Neural progenitor cell (in vitro differentiated cells): Measurements from ENCODE around the gene PRR18. TPM values are rescaled to one million over a fixed set of nuclear protein-coding genes. Genes with fewer than 3 reads are reported as not detected.

Source experiments
- DNase-seq: peaks from one replicate; pipeline ENCODE4 v3.0.0-alpha.2; 2016; ENCODE audit warnings: low spot score
- H2AFZ ChIP-seq: fragments of 200-600 bp; sonication (generic); replicated peaks from 2 replicates; pipeline ENCODE4 v1.6.1; 2016; ENCODE audit warnings: antibody characterized with exemption
- H3F3A ChIP-seq: fragments of 200-600 bp; sonication (generic); 2 replicates; pipeline ENCODE4 v1.6.1; 2016; ENCODE audit warnings: antibody characterized with exemption, low read depth
- H3K27ac ChIP-seq: fragments of 200-600 bp; sonication (generic); 2 replicates; pipeline ENCODE4 v1.5.1; 2016; ENCODE audit warnings: mild to moderate bottlenecking
- H3K27me3 ChIP-seq: fragments of 200-600 bp; sonication (generic); 2 replicates; pipeline ENCODE4 v1.6.1; 2016; ENCODE audit warnings: mild to moderate bottlenecking, moderate library complexity
- H3K36me3 ChIP-seq: fragments of 200-600 bp; sonication (generic); 2 replicates; pipeline ENCODE4 v1.5.1; 2016
- H3K4me1 ChIP-seq: fragments of 200-600 bp; sonication (generic); 2 replicates; pipeline ENCODE4 v1.6.1; 2016; ENCODE audit warnings: mixed run types
- H3K4me2 ChIP-seq: fragments of 200-600 bp; sonication (generic); 2 replicates; pipeline ENCODE4 v1.6.1; 2016
- H3K4me3 ChIP-seq: fragments of 200-600 bp; sonication (generic); 2 replicates; pipeline ENCODE4 v1.5.1; 2016
- H3K79me2 ChIP-seq: fragments of 200-600 bp; sonication (generic); 2 replicates; pipeline ENCODE4 v1.6.1; 2016; ENCODE audit warnings: low read depth
- H3K9ac ChIP-seq: fragments of 200-600 bp; sonication (generic); 2 replicates; pipeline ENCODE4 v1.6.1; 2016
- H3K9me3 ChIP-seq: fragments of 200-600 bp; sonication (generic); 2 replicates; pipeline ENCODE4 v1.5.1; 2016; ENCODE audit warnings: low read depth
- H4K20me1 ChIP-seq: fragments of 200-600 bp; sonication (generic); 2 replicates; pipeline ENCODE4 v1.6.1; 2016; ENCODE audit warnings: low read depth
- H3K27ac Mint-ChIP-seq: 3 replicates; pipeline ENCODE4 v1.8.0; 2021; ENCODE audit warnings: mixed read lengths
- H3K27me3 Mint-ChIP-seq: 2 replicates; pipeline ENCODE4 v1.8.0; 2022; ENCODE audit warnings: low read depth, mild to moderate bottlenecking, inconsistent platforms, moderate library complexity, mixed read lengths; ENCODE audit not compliant: insufficient read depth
- H3K36me3 Mint-ChIP-seq: 3 replicates; pipeline ENCODE4 v1.8.0; 2021; ENCODE audit warnings: mixed read lengths
- H3K4me1 Mint-ChIP-seq: 3 replicates; pipeline ENCODE4 v1.8.0; 2021; ENCODE audit warnings: mixed read lengths
- H3K4me3 Mint-ChIP-seq: 3 replicates; pipeline ENCODE4 v1.8.0; 2021; ENCODE audit warnings: mild to moderate bottlenecking, moderate library complexity, mixed read lengths
- H3K9me3 Mint-ChIP-seq: 3 replicates; pipeline ENCODE4 v1.8.0; 2020; ENCODE audit warnings: mixed read lengths
- CTCF ChIP-seq: fragments of 200-600 bp; sonication (generic); IDR thresholded peaks from 2 replicates; pipeline ENCODE4 v1.5.1; 2017; ENCODE audit warnings: antibody characterized with exemption, mild to moderate bottlenecking
- EZH2 ChIP-seq: fragments of 200-600 bp; sonication (generic); IDR thresholded peaks from 2 replicates; pipeline ENCODE4 v1.6.1; 2017; ENCODE audit warnings: antibody characterized with exemption, mild to moderate bottlenecking, moderate library complexity
- EZH2phosphoT487 ChIP-seq: fragments of 200-600 bp; sonication (generic); IDR thresholded peaks from 2 replicates; pipeline ENCODE4 v1.6.1; 2017; ENCODE audit warnings: antibody characterized with exemption
- total RNA-seq: library from RNA; depleted of rRNA; stranded (reverse); fragments of >200 nt; gene quantifications from 2 replicates; pipeline ENCODE4 v1.2.3, GENCODE V29; 2015; ENCODE audit warnings: low replicate concordance

Gene PRR18
- total RNA-seq, 1 donor from 2014 or later: 0.13 TPM

- Histone ChIP-seq H3K36me3 (no peaks in the 10 kb centered on the region), H3K9me3 (no peaks in the 10 kb centered on the region), H3K27me3 (no peaks in the 10 kb centered on the region), H3K4me2 (no peak overlapping the region), H3K4me3 (no peak overlapping the region), H3K4me1 (peaks cover 15% of the 10 kb centered on the region), H3K79me2 (no peaks in the 10 kb centered on the region), H3F3A (peaks cover 12% of the 10 kb centered on the region), H3K27ac (no peak overlapping the region), H2AFZ (peak overlapping the region; percentile 70), H4K20me1 (no peaks in the 10 kb centered on the region), H3K9ac (no peak overlapping the region)
- peak overlapping the region; percentile 55 for H3K27ac Mint-ChIP-seq
- TF ChIP-seq EZH2phosphoT487 (no peak), CTCF (no peak), EZH2 (no peak)
- no peak for DNase-seq
- peaks cover 38% of the 10 kb centered on the region for H3K4me1 Mint-ChIP-seq
- H3K27me3 Mint-ChIP-seq: peaks cover 4% of the 10 kb centered on the region
- no peak overlapping the region for H3K4me3 Mint-ChIP-seq
- no peaks in the 10 kb centered on the region for H3K9me3 Mint-ChIP-seq
- no peaks in the 10 kb centered on the region for H3K36me3 Mint-ChIP-seq
Observed at GRCh38 chr6:166286839-166287271, 21.3 kb downstream of the PRR18 start.

DNA sequence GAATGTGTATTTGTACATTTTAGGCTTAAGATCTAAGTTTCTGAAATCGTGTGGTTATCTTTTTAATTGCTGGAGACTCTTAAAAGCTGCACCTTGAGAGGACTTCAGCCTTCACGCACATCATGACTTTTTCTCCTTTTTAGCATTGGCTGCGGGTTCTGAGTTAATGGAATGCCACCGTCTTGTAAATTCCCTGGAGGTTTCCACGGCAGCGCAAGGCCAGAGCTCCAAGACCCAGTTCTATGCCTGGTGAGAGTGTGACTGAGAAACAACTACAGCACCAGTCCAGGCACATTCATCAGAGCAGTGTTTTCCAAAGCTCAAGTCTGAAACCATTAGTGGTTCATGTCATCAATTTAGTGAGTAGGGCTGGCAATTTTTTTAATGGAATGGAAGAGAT, 23.0 kb downstream of the PRR18 start:
- Histone ChIP-seq H3K36me3 (no peaks in the 10 kb centered on the region), H3K4me2 (no peak overlapping the region), H4K20me1 (no peaks in the 10 kb centered on the region), H2AFZ (no peak overlapping the region), H3F3A (peaks cover 12% of the 10 kb centered on the region), H3K4me3 (no peak overlapping the region), H3K9me3 (no peaks in the 10 kb centered on the region), H3K79me2 (no peaks in the 10 kb centered on the region), H3K27ac (no peak overlapping the region), H3K27me3 (no peaks in the 10 kb centered on the region), H3K4me1 (peaks cover 15% of the 10 kb centered on the region), H3K9ac (no peak overlapping the region)
- Mint-ChIP-seq H3K27me3 (peaks cover 8% of the 10 kb centered on the region), H3K9me3 (no peaks in the 10 kb centered on the region), H3K27ac (peak overlapping the region; percentile 99), H3K4me1 (peaks cover 43% of the 10 kb centered on the region), H3K4me3 (peak overlapping the region; percentile 58), H3K36me3 (no peaks in the 10 kb centered on the region)
- peak; percentile 50 for DNase-seq
- no peak for TF ChIP-seq EZH2
- TF ChIP-seq CTCF: no peak
- TF ChIP-seq EZH2phosphoT487: no peak

DNA sequence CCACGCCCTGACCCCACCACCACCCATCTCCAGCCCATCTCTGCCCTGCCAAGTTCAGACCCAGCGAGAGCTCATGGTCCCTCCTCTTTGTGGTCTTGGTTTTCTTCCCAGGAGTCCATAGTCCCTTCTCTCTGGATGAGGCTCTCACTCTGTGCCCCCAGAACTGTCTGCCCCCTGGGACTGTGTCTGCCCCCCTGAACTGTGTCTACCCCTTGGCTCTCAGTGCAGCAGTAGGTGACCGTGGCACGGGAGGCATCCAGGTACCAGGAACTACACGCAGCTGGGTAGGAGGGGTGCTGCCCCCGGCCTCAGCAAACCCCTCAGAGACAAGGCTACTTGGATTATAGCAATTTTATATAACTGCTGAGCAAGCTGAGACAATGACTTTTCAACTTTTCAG, 23.6 kb downstream of the PRR18 start:
- H3K4me2 ChIP-seq: no peak overlapping the region
- H3K4me1 Mint-ChIP-seq: peaks cover 45% of the 10 kb centered on the region
- no peak overlapping the region for H3K9ac ChIP-seq
- no peaks in the 10 kb centered on the region for H3K79me2 ChIP-seq
- H3K27me3 ChIP-seq: no peaks in the 10 kb centered on the region
- no peak overlapping the region for H3K27ac ChIP-seq
- H3K27me3 Mint-ChIP-seq: peaks cover 10% of the 10 kb centered on the region
- TF ChIP-seq EZH2 (no peak), CTCF (no peak), EZH2phosphoT487 (no peak)
- H3K9me3 Mint-ChIP-seq: no peaks in the 10 kb centered on the region
- H3K9me3 ChIP-seq: no peaks in the 10 kb centered on the region
- peak overlapping the region; percentile 35 for H3K4me3 Mint-ChIP-seq
- H3K4me3 ChIP-seq: no peak overlapping the region
- peaks cover 15% of the 10 kb centered on the region for H3K4me1 ChIP-seq
- DNase-seq: no peak
- H3F3A ChIP-seq: peaks cover 12% of the 10 kb centered on the region
- no peaks in the 10 kb centered on the region for H3K36me3 ChIP-seq
- H3K36me3 Mint-ChIP-seq: no peaks in the 10 kb centered on the region
- peak overlapping the region; percentile 99 for H3K27ac Mint-ChIP-seq
- H4K20me1 ChIP-seq: no peaks in the 10 kb centered on the region
- no peak overlapping the region for H2AFZ ChIP-seq
